Osteocyte (in vitro differentiated cells): Measurements from ENCODE around the gene TSPAN2. TPM values are rescaled to one million over a fixed set of nuclear protein-coding genes. Genes with fewer than 3 reads are reported as not detected.
A peak's percentile ranks its signal among the peaks of the same experiment; 100 is the strongest.

Experiments used
- DNase-seq: peaks from one replicate; pipeline ENCODE4 v3.0.0; 2021; ENCODE audit warnings: mixed read lengths; ENCODE audit not compliant: unreplicated experiment; ENCODE audit errors: extremely low spot score
- H3K27ac Mint-ChIP-seq: one replicate; pipeline ENCODE4 v1.8.0; 2021; ENCODE audit warnings: mild to moderate bottlenecking, mixed read lengths; ENCODE audit not compliant: unreplicated experiment
- H3K27me3 Mint-ChIP-seq: one replicate; pipeline ENCODE4 v1.8.0; 2021; ENCODE audit warnings: mixed read lengths; ENCODE audit not compliant: unreplicated experiment
- H3K36me3 Mint-ChIP-seq: one replicate; pipeline ENCODE4 v1.8.0; 2021; ENCODE audit warnings: mixed read lengths; ENCODE audit not compliant: unreplicated experiment
- H3K4me1 Mint-ChIP-seq: one replicate; pipeline ENCODE4 v1.8.0; 2021; ENCODE audit warnings: mixed read lengths; ENCODE audit not compliant: unreplicated experiment
- H3K4me3 Mint-ChIP-seq: one replicate; pipeline ENCODE4 v1.8.0; 2021; ENCODE audit warnings: mild to moderate bottlenecking, moderate library complexity, mixed read lengths; ENCODE audit not compliant: unreplicated experiment
- H3K9me3 Mint-ChIP-seq: one replicate; pipeline ENCODE4 v1.8.0; 2021; ENCODE audit warnings: mixed read lengths; ENCODE audit not compliant: unreplicated experiment
- long read RNA-seq: library from polyadenylated mRNA; unstranded; transcript quantifications from one replicate; pipeline ENCODE4 v2.0.0, GENCODE V29; 2021
- total RNA-seq: library from RNA; stranded (reverse); gene quantifications from 2 replicates; pipeline ENCODE4 v1.2.1, GENCODE V29; 2021
- TF ChIP-seq, protein P1 (sequence below): fragments of 200-600 bp; sonication (generic); IDR thresholded peaks from 2 replicates; pipeline ENCODE4 v1.5.0; 2021; ENCODE audit warnings: antibody characterized with exemption, mild to moderate bottlenecking, moderate library complexity

Gene TSPAN2
- 3.1 and 3.5 TPM in 2 replicates for total RNA-seq
- long read RNA-seq, transcript TSPAN2-202 (8 exons, 3,177 nt), result major isoform, 16 of 24 reads
- long read RNA-seq, partial matches to known transcripts, result 3 of 24 reads
- long read RNA-seq, other reads (novel, unspliced or antisense), result 3 of 24 reads

GRCh38 chr1:115089420-115090185 lies at the start of gene TSPAN2:
TSS of gene TSPAN2 (minus strand) at chr1:115089503. CDS start at chr1:115089432, 71 bp downstream.
- H3K4me1 Mint-ChIP-seq, result peaks cover 9% of the 10 kb centered on the region
- no peaks in the 10 kb centered on the region for H3K9me3 Mint-ChIP-seq
- no peak within 1 kb of the TSS for H3K27ac Mint-ChIP-seq

GRCh38 chr1:115138973-115139372 lies 49.7 kb upstream of the TSPAN2 start:
- Mint-ChIP-seq H3K27me3 (no peaks in the 10 kb centered on the region), H3K4me3 (no peak overlapping the region), H3K4me1 (peaks cover 64% of the 10 kb centered on the region), H3K9me3 (no peaks in the 10 kb centered on the region), H3K27ac (peak overlapping the region; percentile 71), H3K36me3 (no peaks in the 10 kb centered on the region)
- TF ChIP-seq, protein P1, sequence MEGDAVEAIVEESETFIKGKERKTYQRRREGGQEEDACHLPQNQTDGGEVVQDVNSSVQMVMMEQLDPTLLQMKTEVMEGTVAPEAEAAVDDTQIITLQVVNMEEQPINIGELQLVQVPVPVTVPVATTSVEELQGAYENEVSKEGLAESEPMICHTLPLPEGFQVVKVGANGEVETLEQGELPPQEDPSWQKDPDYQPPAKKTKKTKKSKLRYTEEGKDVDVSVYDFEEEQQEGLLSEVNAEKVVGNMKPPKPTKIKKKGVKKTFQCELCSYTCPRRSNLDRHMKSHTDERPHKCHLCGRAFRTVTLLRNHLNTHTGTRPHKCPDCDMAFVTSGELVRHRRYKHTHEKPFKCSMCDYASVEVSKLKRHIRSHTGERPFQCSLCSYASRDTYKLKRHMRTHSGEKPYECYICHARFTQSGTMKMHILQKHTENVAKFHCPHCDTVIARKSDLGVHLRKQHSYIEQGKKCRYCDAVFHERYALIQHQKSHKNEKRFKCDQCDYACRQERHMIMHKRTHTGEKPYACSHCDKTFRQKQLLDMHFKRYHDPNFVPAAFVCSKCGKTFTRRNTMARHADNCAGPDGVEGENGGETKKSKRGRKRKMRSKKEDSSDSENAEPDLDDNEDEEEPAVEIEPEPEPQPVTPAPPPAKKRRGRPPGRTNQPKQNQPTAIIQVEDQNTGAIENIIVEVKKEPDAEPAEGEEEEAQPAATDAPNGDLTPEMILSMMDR, result peak; percentile 95
- peak; percentile 92 for DNase-seq

More at GRCh38 chr1:115089420-115090185, at the start of gene TSPAN2:
- DNase-seq, result peak; percentile 84
- TF ChIP-seq, protein P1, result peak; percentile 34
- Mint-ChIP-seq H3K4me3 (peak within 1 kb of the TSS; percentile 76), H3K36me3 (no peaks in the 10 kb centered on the region), H3K27me3 (peaks cover 2% of the 10 kb centered on the region)

DNA sequence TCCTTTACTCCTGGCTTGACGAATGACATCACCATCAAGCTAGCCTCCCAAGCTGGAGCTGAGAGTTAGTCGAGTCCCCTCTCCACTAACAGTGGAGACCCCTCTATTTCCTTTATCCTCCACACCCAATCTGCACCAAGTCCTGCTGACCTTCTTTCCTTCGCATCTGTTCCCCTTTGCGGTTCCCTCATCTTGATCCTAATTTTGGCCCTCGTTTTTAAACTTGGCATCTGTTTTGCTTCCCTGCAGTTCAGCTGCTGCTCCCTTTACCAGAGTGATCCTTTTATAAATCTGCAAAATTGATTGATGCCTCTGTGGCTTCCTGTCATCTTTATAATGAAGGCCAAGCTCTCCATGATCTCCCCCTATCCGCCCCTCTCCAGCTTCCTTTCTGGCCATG lies 49.0 kb upstream of the TSPAN2 start:
- Mint-ChIP-seq H3K36me3 (no peaks in the 10 kb centered on the region), H3K4me3 (no peak overlapping the region), H3K9me3 (no peaks in the 10 kb centered on the region), H3K27ac (no peak overlapping the region), H3K4me1 (peaks cover 70% of the 10 kb centered on the region), H3K27me3 (no peaks in the 10 kb centered on the region)
- TF ChIP-seq, protein P1, result no peak
- DNase-seq, result no peak

DNA sequence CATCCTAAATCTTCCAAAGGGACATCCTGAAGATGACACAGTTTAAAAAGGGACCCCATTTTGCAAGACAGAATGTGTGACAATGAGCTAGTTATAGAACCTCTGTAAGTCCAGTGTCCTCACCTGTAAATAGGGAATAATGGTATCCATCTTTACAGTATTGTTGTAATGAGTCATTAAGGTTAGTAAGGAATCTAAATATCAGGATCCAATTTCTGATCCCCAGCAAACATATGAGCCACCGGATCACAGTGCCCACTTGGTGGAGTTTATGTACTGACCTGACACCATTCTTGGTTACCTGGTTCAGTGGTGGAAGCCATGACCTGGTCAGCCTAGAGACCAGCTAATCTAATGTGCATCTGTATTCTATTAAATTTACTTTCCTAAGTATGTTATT lies 47.9 kb upstream of the TSPAN2 start:
- Mint-ChIP-seq H3K36me3 (no peaks in the 10 kb centered on the region), H3K27ac (no peak overlapping the region), H3K4me3 (no peak overlapping the region), H3K9me3 (no peaks in the 10 kb centered on the region), H3K4me1 (peaks cover 66% of the 10 kb centered on the region), H3K27me3 (no peaks in the 10 kb centered on the region)
- TF ChIP-seq, protein P1, result no peak
- no peak for DNase-seq

DNA sequence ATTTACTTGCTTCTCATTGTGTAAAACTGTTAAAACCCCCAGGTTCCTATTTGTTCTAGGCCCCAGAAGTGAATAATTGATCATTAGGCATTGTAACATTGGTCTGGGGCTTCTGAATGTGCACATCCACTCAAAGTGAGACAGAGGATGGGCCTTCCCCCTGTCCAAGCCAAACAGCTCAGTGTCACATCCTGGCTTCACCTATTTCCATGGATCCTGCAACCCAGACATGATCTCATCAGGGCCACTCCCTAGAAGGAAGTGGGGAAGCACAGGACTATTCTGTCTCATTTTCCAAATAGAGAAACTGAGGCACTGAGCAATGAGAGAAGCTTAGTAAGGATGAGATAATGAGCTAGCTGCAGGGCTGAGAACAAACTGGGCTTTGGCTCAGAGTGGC lies 47.4 kb upstream of the TSPAN2 start:
- Mint-ChIP-seq H3K36me3 (no peaks in the 10 kb centered on the region), H3K9me3 (no peaks in the 10 kb centered on the region), H3K27me3 (no peaks in the 10 kb centered on the region), H3K4me1 (peaks cover 61% of the 10 kb centered on the region), H3K4me3 (no peak overlapping the region), H3K27ac (no peak overlapping the region)
- TF ChIP-seq, protein P1, result no peak
- no peak for DNase-seq
